K562 (cell line): Measurements from ENCODE around the gene MED15. TPM values are rescaled to one million over a fixed set of nuclear protein-coding genes. Genes with fewer than 3 reads are reported as not detected.

Experiments
- ARID1B ChIP-seq: fragments of 450-650 bp; IDR thresholded peaks from 2 replicates; pipeline ENCODE4 v1.6.1; 2016; ENCODE audit warnings: antibody characterized with exemption, mild to moderate bottlenecking, inconsistent platforms
- CEBPG ChIP-seq, 3 experiments: fragments of 200-800 bp in 1 of 3; sonication (Bioruptor generic) in 1 of 3; sonication (generic) in 1 of 3; formaldehyde crosslinking in 1 of 3; IDR thresholded peaks in 2 of 3; conservative IDR thresholded peaks in 1 of 3; 2 replicates each; pipeline versions ENCODE4 v1.6.1 to v1.8.0; 2016 to 2022; ENCODE audit warnings: missing compliant biosample characterization in 2 of 3, missing genetic modification characterization in 2 of 3, mild to moderate bottlenecking in 1 of 3, missing genetic modification reagents in 1 of 3
- CHD7 ChIP-seq: fragments of 200-600 bp; sonication (generic); IDR thresholded peaks from one replicate; pipeline ENCODE4 v1.6.1; 2012; ENCODE audit warnings: mild to moderate bottlenecking, low read depth, low read length, inconsistent platforms
- CXXC5 ChIP-seq: fragments of 250-450 bp; sonication (Bioruptor Pico); IDR thresholded peaks from 2 replicates; pipeline ENCODE4 v1.8.0; 2022; ENCODE audit warnings: inconsistent platforms, mild to moderate bottlenecking, moderate library complexity
- ESRRB ChIP-seq: fragments of 250-450 bp; sonication (Bioruptor Pico); IDR thresholded peaks from 2 replicates; pipeline ENCODE4 v1.5.0; 2020; ENCODE audit warnings: mild to moderate bottlenecking, moderate library complexity, borderline replicate concordance
- MCM7 ChIP-seq, 2 experiments: fragments of 450-650 bp; IDR thresholded peaks; 2 replicates each; pipeline ENCODE4 v1.6.1; 2016 to 2018
- MTA1 ChIP-seq: fragments of 450-650 bp; IDR thresholded peaks from 2 replicates; pipeline ENCODE4 v1.6.1; 2017; ENCODE audit warnings: borderline replicate concordance
- SMARCA5 ChIP-seq: fragments of 450-650 bp; IDR thresholded peaks from 2 replicates; pipeline ENCODE4 v1.6.1; 2016
- TAF15 ChIP-seq: fragments of 200-400 bp; formaldehyde crosslinking; IDR thresholded peaks from 2 replicates; pipeline ENCODE4 v1.6.1; 2017; ENCODE audit warnings: mild to moderate bottlenecking, low read depth, low read length, moderate library complexity
- ZNF263 ChIP-seq: sonication (generic); formaldehyde crosslinking; IDR thresholded peaks from 2 replicates; pipeline ENCODE4 v1.8.0; 2022; ENCODE audit warnings: mild to moderate bottlenecking, missing genetic modification reagents, borderline replicate concordance
- ZNF282 ChIP-seq: sonication (generic); formaldehyde crosslinking; IDR thresholded peaks from 2 replicates; pipeline ENCODE4 v1.8.1; 2023; ENCODE audit warnings: missing genetic modification reagents
- ZNF584 ChIP-seq: fragments of 200-800 bp; sonication (Bioruptor generic); IDR thresholded peaks from 2 replicates; pipeline ENCODE4 v1.6.1; 2016; ENCODE audit warnings: low read depth, mild to moderate bottlenecking, missing genetic modification characterization, missing compliant biosample characterization
- ZZZ3 ChIP-seq: fragments of 450-650 bp; IDR thresholded peaks from 2 replicates; pipeline ENCODE4 v1.6.1; 2016; ENCODE audit warnings: antibody characterized with exemption, mild to moderate bottlenecking, moderate library complexity
- polyA plus RNA-seq, 8 experiments: library from polyadenylated mRNA; depleted of rRNA in 4 of 8; stranded (reverse) in 5 of 8; unstranded in 3 of 8; fragments of >200 nt; fragmentation: Nextera tagmentation in 2 of 8; fragmentation: Illumina TruSeq in 1 of 8; extraction: Ambion mirVana in 2 of 8; extraction: Trizol in 1 of 8; gene quantifications; 2 replicates each; pipeline versions ENCODE4 v1.2.1 to v1.2.3, GENCODE V29; 2011 to 2014; ENCODE audit warnings: inconsistent platforms in 1 of 8, missing spikeins in 1 of 8
- total RNA-seq, 7 experiments: library from RNA; depleted of rRNA in 6 of 7; stranded (reverse); fragments of >200 nt in 6 of 7; fragmentation: Illumina TruSeq in 2 of 7; extraction: Trizol in 2 of 7; gene quantifications; 2 replicates each; pipeline versions ENCODE4 v1.2.1 to v1.2.3, GENCODE V29; 2011 to 2021; ENCODE audit warnings: low replicate concordance in 1 of 7
- TF ChIP-seq, protein P1 (sequence below), 2 experiments: fragments of 450-650 bp in 1 of 2; sonication (generic) in 1 of 2; formaldehyde crosslinking; conservative IDR thresholded peaks; 2 replicates each; pipeline versions ENCODE4 v1.4.0 to v1.8.1; 2020 to 2022; ENCODE audit warnings: mild to moderate bottlenecking in 1 of 2, missing genetic modification reagents in 1 of 2
- TF ChIP-seq, protein P2 (sequence below): fragments of 250-450 bp; sonication (Bioruptor Pico); IDR thresholded peaks from 2 replicates; pipeline ENCODE4 v1.8.0; 2022; ENCODE audit warnings: moderate library complexity, mild to moderate bottlenecking, inconsistent platforms

Gene MED15
- total and polyA plus RNA-seq, 9 of the 15 experiments (the other 6 are each of a cell fraction or from before 2014, with no cell fraction given): 4.0 to 271 (median 60.1) TPM

GRCh38 chr22:20472629-20473442, 34.6 kb upstream of the MED15 start (continued):
- no peak for TF ChIP-seq CHD7
- peak; percentile 78; the same call in 1 of the 2 replicates for TF ChIP-seq ZNF263 (CRISPR knock-in tag)
- TF ChIP-seq, protein P1, sequence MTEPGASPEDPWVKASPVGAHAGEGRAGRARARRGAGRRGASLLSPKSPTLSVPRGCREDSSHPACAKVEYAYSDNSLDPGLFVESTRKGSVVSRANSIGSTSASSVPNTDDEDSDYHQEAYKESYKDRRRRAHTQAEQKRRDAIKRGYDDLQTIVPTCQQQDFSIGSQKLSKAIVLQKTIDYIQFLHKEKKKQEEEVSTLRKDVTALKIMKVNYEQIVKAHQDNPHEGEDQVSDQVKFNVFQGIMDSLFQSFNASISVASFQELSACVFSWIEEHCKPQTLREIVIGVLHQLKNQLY (CRISPR knock-in tag; conservative IDR thresholded peaks at IDR 0.05): 0 out of 4 replicates have a peak, but pooled peaks of 1 of the 2 experiments have one; percentile 5
- no peak for TF ChIP-seq ZZZ3
- no peak for TF ChIP-seq SMARCA5
- TF ChIP-seq ESRRB (CRISPR knock-in tag): no peak
- TF ChIP-seq ZNF282 (CRISPR knock-in tag): no peak
- TF ChIP-seq TAF15: no peak
- TF ChIP-seq MTA1: no peak
- 0 out of 2 replicates have a peak, but pooled peaks have one; percentile 10 for TF ChIP-seq CEBPG (CRISPR knock-in tag; IDR thresholded peaks at IDR 0.05)
- TF ChIP-seq CEBPG (tag; conservative IDR thresholded peaks at IDR 0.05 in 1 of 2, IDR thresholded peaks at IDR 0.05 in 1 of 2): no peak
- no peak for TF ChIP-seq CXXC5 (CRISPR knock-in tag)
- TF ChIP-seq MCM7 (IDR thresholded peaks at IDR 0.05): no peak
- 0 out of 2 replicates have a peak, but pooled peaks have one; percentile 30 for TF ChIP-seq ZNF584 (CRISPR knock-in tag)
- TF ChIP-seq, protein P2, sequence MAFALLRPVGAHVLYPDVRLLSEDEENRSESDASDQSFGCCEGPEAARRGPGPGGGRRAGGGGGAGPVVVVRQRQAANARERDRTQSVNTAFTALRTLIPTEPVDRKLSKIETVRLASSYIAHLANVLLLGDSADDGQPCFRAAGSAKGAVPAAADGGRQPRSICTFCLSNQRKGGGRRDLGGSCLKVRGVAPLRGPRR (CRISPR knock-in tag): 0 out of 2 replicates have a peak, but pooled peaks have one; percentile 38
- TF ChIP-seq ARID1B: no peak
